ENCODE results near the gene TGFBR3.

The TGFBR3 gene

DNA sequence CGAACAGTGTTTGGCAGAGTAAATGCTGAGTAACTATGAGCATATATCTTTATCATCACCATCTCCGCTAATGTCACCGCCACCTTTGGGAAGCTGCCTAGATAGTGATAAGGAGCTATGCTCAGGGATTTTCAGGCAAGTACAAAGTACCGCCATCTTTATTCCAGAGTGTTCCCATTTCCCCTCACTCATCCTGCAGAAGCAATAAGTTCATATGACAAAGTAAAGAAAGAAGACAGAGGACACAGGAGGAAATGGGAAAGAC is 89.6 kb downstream of the TGFBR3 start:
- no peak overlapping the region for H3K27ac Mint-ChIP-seq (ENCODE audit: low read depth)

DNA sequence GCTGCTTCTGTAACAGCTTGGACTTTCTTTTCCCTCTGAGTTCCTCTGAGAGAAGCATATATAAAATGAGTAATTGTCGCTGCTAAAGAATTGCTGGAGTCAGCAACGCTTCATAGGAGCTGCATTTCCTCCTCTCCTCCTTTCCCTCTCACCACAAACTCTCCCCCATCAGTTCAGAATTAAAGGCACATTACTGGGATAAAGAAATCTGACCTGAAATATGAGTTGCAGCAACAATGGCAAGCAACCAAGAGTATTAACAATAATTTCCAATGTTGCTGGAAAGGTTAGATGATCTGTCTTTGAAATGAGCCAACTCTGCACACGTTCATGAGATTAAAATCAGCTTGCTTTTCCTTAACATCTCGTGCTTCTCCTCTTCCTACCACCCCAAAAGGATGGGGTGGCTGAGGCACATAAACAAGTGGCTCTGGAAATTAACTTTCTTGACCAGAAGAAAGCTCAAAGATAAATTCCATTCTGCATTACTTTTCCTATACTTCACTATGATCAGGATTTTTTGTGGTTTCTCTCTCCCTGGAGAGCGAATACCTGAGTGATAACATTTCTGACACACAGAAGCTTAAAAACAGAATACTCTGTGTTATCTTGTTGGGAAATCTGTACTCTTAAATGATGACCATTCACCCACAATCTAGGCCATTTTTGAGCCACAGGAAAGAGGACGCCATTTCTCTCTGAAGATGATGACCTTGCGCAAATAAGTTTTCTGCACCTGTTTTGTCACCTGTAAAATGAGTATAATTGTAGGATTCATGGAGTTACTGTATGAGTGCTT is 90.2 kb downstream of the TGFBR3 start:
- Mint-ChIP-seq H3K4me3 (no peak overlapping the region), H3K36me3 (ENCODE audit: insufficient read depth) (peaks cover 34% of the 10 kb centered on the region), H3K9me3 (no peaks in the 10 kb centered on the region), H3K27me3 (no peaks in the 10 kb centered on the region), H3K4me1 (peaks cover 55% of the 10 kb centered on the region), H3K27ac (ENCODE audit: low read depth) (no peak overlapping the region)
- ATAC-seq (replicated peaks; ENCODE audit: extremely low read depth, poor library complexity, severe bottlenecking) (no peak), DNase-seq (ENCODE audit: low spot score in 2 of 2) (no peak)

More for the DNA sequence above, 89.6 kb downstream of the TGFBR3 start:
- DNase-seq (ENCODE audit: low spot score in 2 of 2) = no peak
- no peak overlapping the region for H3K4me3 Mint-ChIP-seq
- no peaks in the 10 kb centered on the region for H3K27me3 Mint-ChIP-seq
- peaks cover 50% of the 10 kb centered on the region for H3K4me1 Mint-ChIP-seq
- H3K9me3 Mint-ChIP-seq = no peaks in the 10 kb centered on the region
- ATAC-seq (replicated peaks; ENCODE audit: extremely low read depth, poor library complexity, severe bottlenecking) = no peak
- H3K36me3 Mint-ChIP-seq (ENCODE audit: insufficient read depth) = peaks cover 36% of the 10 kb centered on the region

DNA sequence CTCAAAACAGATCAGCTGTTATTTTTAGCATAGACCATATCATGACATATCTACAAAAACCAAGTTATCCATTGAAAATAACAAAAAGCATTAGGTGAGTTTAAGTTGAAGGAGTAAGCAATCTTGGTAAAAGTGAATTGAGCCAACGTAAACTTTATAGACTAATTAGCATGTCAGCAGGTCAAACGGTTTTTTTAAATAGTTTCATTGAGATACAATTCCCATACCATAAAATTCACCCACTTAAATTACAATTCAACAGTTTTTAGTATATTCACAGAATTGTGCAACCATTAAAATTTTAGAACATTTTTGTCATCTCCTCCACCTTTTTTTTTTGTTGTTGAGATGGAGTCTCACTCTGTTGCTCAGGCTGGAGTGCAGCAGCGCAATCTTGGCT is 92.1 kb downstream of the TGFBR3 start:
- peaks cover 57% of the 10 kb centered on the region for H3K4me1 Mint-ChIP-seq
- H3K27ac Mint-ChIP-seq (ENCODE audit: low read depth) = no peak overlapping the region
- H3K36me3 Mint-ChIP-seq (ENCODE audit: insufficient read depth) = peaks cover 40% of the 10 kb centered on the region
- DNase-seq (ENCODE audit: low spot score in 2 of 2) (no peak), ATAC-seq (replicated peaks; ENCODE audit: extremely low read depth, poor library complexity, severe bottlenecking) (no peak)
- no peaks in the 10 kb centered on the region for H3K9me3 Mint-ChIP-seq
- H3K27me3 Mint-ChIP-seq = no peaks in the 10 kb centered on the region
- H3K4me3 Mint-ChIP-seq = no peak overlapping the region

DNA sequence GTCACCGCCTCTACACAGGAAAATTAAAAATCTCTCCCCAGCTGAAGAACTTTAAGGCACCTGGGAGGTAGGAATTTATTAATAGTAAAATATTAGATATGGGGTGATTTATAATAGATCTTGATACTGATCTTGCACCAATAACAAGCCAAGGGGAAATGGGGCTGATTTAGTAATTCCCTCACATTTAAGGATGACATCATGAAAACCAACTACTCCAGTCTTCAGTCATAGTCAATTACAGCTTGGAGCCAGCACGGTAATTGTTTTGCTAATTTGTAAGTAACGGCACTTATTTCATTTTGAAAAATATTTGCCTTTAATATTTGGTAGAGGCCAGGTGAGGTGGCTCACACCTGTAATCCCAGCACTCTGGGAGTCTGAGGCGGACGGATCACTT is 92.8 kb downstream of the TGFBR3 start:
- no peak for ATAC-seq (replicated peaks; ENCODE audit: extremely low read depth, poor library complexity, severe bottlenecking)
- peaks cover 53% of the 10 kb centered on the region for H3K4me1 Mint-ChIP-seq
- no peaks in the 10 kb centered on the region for H3K9me3 Mint-ChIP-seq
- no peak overlapping the region for H3K27ac Mint-ChIP-seq (ENCODE audit: low read depth)
- no peak for DNase-seq (ENCODE audit: low spot score in 2 of 2)
- H3K27me3 Mint-ChIP-seq = no peaks in the 10 kb centered on the region
- H3K36me3 Mint-ChIP-seq (ENCODE audit: insufficient read depth) = peaks cover 38% of the 10 kb centered on the region
- H3K4me3 Mint-ChIP-seq = no peak overlapping the region

DNA sequence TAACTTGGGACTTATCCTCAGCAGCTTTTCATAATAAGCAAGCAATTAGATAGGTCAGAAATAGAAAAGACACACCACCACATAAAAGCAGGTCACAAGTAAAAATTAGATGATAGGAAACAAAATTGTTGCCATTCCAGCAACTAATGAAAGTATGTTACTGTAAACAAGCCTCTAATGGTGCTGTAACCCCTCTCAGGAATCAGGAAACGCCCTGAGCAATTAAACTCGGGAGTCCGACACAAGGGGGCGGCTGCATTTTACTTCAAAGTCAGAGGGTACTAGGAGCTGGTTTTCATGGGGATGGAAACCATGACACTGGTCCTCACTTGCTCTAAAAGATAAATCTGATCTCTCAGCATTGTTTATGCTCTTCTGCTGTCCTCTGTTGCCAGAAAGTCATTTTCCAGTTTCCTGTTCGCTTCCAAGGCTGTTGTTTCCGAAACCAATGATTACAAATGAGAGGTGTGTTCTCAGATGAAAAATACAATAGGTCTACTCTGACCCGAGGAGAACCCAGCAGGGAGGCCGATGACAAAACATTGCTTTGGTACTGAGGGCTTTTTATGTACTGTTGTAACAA is 93.4 kb downstream of the TGFBR3 start:
- no peak for DNase-seq (ENCODE audit: low spot score in 2 of 2)
- peak overlapping the region; percentile 54 for H3K27ac Mint-ChIP-seq (ENCODE audit: low read depth)
- H3K4me1 Mint-ChIP-seq = peaks cover 54% of the 10 kb centered on the region
- H3K36me3 Mint-ChIP-seq (ENCODE audit: insufficient read depth) = peaks cover 40% of the 10 kb centered on the region
- no peaks in the 10 kb centered on the region for H3K27me3 Mint-ChIP-seq
- peak overlapping the region; percentile 41 for H3K4me3 Mint-ChIP-seq
- no peak for ATAC-seq (replicated peaks; ENCODE audit: extremely low read depth, poor library complexity, severe bottlenecking)
- H3K9me3 Mint-ChIP-seq = no peaks in the 10 kb centered on the region

DNA sequence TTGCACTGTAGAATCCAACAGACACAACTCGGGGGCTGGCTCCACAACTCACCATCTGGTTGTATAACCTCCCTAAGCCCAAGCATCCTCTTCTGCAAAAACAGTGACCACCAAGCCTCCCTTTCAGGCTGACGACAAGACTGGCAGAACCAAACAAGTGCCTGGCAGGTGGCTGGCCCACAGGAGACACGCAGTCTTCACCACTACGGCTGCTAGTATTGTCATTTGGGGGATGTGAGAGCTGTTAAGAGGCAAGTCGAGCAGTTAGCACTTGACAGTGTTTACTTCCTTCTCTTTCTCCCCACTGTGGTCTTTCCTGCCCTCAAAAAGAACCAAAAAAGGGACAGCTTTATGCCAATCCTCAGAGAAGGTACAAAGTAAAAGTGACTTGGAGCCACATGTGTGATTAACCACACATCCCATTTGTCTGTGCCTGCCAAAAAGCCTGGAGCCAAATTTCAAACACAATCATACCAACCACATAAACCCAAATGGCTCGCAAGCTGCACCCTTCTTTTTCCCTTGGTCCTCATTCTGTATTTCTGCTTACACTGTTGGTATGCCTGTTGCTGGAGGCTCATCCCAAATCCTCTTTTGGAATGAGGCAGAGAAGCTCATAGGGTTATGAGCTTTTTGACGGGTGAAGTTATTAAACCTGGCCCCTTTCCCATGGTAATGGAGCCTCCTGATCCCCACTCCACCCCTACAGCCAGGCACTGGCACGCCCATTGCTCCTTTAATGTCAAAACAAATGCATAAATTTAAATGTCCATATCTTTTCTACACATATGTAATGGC is 94.1 kb downstream of the TGFBR3 start:
- Mint-ChIP-seq H3K27ac (ENCODE audit: low read depth) (peak overlapping the region; percentile 54), H3K9me3 (no peaks in the 10 kb centered on the region), H3K4me3 (peak overlapping the region; percentile 41), H3K27me3 (no peaks in the 10 kb centered on the region), H3K4me1 (peaks cover 54% of the 10 kb centered on the region), H3K36me3 (ENCODE audit: insufficient read depth) (peaks cover 41% of the 10 kb centered on the region)
- no peak for DNase-seq (ENCODE audit: low spot score in 2 of 2)
- peak; percentile 76 for ATAC-seq (replicated peaks; ENCODE audit: extremely low read depth, poor library complexity, severe bottlenecking)

DNA sequence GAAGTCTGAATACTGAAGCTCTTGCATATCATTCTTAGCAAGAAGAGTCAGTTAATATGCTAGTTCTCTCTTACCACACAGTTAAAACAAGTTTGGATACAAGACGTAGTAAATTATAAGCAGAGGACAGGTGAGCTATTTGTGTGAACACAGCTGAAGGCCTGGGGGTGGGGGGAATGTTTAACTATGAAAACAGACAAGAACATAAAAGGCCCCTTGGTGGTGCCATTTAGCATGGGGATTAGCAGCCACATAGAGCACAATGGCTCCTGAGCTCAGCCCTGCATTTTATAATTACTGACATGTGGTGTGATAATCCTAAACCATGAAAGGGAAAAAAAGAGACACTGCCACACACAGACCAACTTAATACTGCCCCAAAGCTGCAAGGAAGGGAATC is 94.8 kb downstream of the TGFBR3 start:
- DNase-seq (ENCODE audit: low spot score in 2 of 2) = no peak
- peaks cover 59% of the 10 kb centered on the region for H3K4me1 Mint-ChIP-seq
- H3K9me3 Mint-ChIP-seq = no peaks in the 10 kb centered on the region
- no peak for ATAC-seq (replicated peaks; ENCODE audit: extremely low read depth, poor library complexity, severe bottlenecking)
- peaks cover 44% of the 10 kb centered on the region for H3K36me3 Mint-ChIP-seq (ENCODE audit: insufficient read depth)
- no peaks in the 10 kb centered on the region for H3K27me3 Mint-ChIP-seq
- peak overlapping the region; percentile 20 for H3K4me3 Mint-ChIP-seq
- peak overlapping the region; percentile 69 for H3K27ac Mint-ChIP-seq (ENCODE audit: low read depth)

DNA sequence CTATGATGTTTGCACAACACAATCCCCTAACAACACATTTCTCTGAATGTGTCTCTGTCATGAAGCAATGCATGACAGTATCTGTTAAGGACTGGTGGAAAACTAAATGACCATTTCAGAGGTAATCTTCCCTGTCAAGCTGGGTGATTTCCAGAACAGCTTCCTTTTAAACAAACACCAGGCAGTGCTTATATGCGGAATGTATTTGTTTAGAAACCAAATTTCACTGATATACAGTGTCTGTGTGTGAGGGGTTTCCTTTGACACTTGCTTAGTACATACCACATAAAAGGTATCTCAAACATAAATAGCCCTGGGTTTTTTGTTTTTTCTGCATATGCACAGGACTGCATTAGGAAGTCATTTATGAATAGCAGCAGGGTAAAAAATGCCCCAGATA is 95.6 kb downstream of the TGFBR3 start:
- no peaks in the 10 kb centered on the region for H3K9me3 Mint-ChIP-seq
- ATAC-seq (replicated peaks; ENCODE audit: extremely low read depth, poor library complexity, severe bottlenecking) (peak; percentile 50), DNase-seq (ENCODE audit: low spot score in 2 of 2) (no peak)
- H3K27ac Mint-ChIP-seq (ENCODE audit: low read depth) = peak overlapping the region; percentile 69
- H3K4me1 Mint-ChIP-seq = peaks cover 57% of the 10 kb centered on the region
- H3K27me3 Mint-ChIP-seq = no peaks in the 10 kb centered on the region
- H3K36me3 Mint-ChIP-seq (ENCODE audit: insufficient read depth) = peaks cover 42% of the 10 kb centered on the region
- peak overlapping the region; percentile 20 for H3K4me3 Mint-ChIP-seq

DNA sequence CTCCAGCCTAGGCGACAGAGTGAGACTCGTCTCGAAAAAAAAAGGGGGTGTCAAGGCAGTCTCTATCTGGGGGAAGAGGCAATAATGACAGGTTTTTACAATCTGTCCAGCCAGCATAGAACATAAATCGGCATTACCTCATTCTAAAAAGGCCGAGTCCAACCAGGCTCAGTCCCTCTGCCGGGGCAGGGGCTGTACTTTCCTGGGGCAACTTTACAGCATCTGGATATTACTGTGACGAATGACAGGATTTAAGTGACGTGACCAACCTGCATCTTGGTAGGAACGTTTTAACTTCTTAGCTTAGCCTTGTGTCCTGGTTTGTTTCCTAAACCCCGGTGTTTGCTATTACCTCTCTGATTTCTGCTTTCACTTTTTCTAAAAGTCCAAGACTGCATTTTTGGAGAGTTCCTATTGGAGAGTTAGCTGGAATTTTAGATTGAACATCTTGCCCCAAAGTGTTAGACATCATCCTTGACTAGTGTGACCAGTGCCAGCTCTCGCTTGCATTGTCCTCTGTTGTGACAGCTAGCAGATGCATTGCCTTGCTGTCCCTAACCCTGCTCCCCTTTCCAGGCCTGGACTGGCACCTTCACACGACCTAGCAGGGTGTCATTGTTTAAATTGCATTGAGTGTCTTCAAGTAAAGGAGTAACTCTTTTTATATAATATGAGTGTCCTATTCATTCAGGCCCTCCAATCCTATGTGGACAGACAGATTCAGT is 96.5 kb downstream of the TGFBR3 start:
- DNase-seq (ENCODE audit: low spot score in 2 of 2) = no peak
- no peak overlapping the region for H3K4me3 Mint-ChIP-seq
- ATAC-seq (replicated peaks; ENCODE audit: extremely low read depth, poor library complexity, severe bottlenecking) = no peak
- no peaks in the 10 kb centered on the region for H3K27me3 Mint-ChIP-seq
- no peaks in the 10 kb centered on the region for H3K9me3 Mint-ChIP-seq
- peak overlapping the region; percentile 9 for H3K27ac Mint-ChIP-seq (ENCODE audit: low read depth)
- H3K36me3 Mint-ChIP-seq (ENCODE audit: insufficient read depth) = peaks cover 36% of the 10 kb centered on the region
- peaks cover 64% of the 10 kb centered on the region for H3K4me1 Mint-ChIP-seq

DNA sequence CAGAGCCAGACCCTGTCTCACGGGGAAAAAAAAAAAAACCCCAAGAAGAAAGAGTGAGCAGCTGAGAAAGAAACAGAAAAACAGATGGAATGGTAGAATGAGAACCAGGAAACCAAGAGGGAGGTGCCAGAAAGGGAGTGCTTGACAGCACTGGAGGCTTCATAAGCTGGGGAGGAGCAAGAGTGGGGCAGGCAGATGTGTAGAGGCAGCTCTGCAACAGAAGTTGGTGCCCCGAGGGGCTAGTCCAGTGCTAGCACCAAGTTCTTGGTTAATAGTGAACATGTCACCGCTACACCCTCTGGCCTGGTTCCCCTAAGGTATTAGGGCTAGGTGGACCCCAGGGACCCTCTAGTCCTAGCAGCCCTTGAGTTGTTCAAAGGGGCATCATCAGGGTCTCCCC is 98.0 kb downstream of the TGFBR3 start:
- Mint-ChIP-seq H3K4me3 (no peak overlapping the region), H3K27me3 (no peaks in the 10 kb centered on the region), H3K36me3 (ENCODE audit: insufficient read depth) (peaks cover 37% of the 10 kb centered on the region), H3K9me3 (no peaks in the 10 kb centered on the region), H3K27ac (ENCODE audit: low read depth) (no peak overlapping the region), H3K4me1 (peaks cover 76% of the 10 kb centered on the region)
- ATAC-seq (replicated peaks; ENCODE audit: extremely low read depth, poor library complexity, severe bottlenecking) (no peak), DNase-seq (ENCODE audit: low spot score in 2 of 2) (no peak)

DNA sequence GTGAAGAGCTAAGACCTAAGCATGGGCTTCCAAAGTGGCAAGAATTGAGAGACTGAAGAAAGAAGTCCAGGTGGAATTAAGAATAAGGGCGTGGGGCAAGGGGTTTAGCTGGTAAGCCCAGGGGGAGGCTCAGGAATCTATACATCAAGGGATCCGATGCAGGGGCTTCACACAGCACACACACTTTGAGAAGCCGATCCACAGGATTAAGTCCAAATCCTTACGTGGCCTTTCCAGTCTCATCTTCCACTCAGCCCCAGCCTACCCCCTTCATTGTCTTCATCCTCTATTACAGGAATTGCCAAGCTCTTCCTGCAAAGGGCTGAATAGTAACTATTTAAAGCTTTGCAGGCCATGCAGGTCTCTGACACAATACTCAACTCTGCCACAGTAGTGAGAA is 101.3 kb downstream of the TGFBR3 start:
- DNase-seq (ENCODE audit: low spot score in 2 of 2) (no peak), ATAC-seq (replicated peaks; ENCODE audit: extremely low read depth, poor library complexity, severe bottlenecking) (no peak)
- Mint-ChIP-seq H3K4me3 (no peak overlapping the region), H3K36me3 (ENCODE audit: insufficient read depth) (peaks cover 42% of the 10 kb centered on the region), H3K4me1 (peaks cover 58% of the 10 kb centered on the region), H3K27me3 (no peaks in the 10 kb centered on the region), H3K9me3 (no peaks in the 10 kb centered on the region), H3K27ac (ENCODE audit: low read depth) (no peak overlapping the region)

DNA sequence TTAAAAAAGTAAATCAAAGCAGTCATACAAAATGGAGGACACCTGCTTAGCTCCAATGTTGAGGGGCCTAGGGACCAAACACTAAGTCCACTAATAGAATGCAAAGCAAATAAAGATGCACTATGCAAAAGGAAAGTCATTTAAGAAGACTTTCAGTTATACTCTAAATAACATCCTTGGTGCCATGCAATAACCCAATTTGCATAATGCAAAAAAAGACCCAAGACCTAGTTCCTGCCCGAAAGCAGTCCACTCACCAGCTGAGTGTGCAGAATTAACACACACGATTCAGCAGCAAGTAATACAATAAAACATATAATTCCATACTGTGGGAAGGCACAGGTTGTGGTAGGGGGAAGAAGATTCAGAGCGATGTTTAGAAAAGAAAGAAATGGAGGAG is 101.8 kb downstream of the TGFBR3 start:
- H3K9me3 Mint-ChIP-seq = no peaks in the 10 kb centered on the region
- ATAC-seq (replicated peaks; ENCODE audit: extremely low read depth, poor library complexity, severe bottlenecking) (no peak), DNase-seq (ENCODE audit: low spot score in 2 of 2) (no peak)
- no peak overlapping the region for H3K4me3 Mint-ChIP-seq
- peaks cover 60% of the 10 kb centered on the region for H3K4me1 Mint-ChIP-seq
- H3K27ac Mint-ChIP-seq (ENCODE audit: low read depth) = no peak overlapping the region
- H3K27me3 Mint-ChIP-seq = no peaks in the 10 kb centered on the region
- H3K36me3 Mint-ChIP-seq (ENCODE audit: insufficient read depth) = peaks cover 44% of the 10 kb centered on the region
